GM21723 (cell line): ENCODE measurements around the gene RPL9.
A peak's percentile ranks its signal among the peaks of the same experiment; 100 is the strongest.
"Not testable (repeated sequence)": the region's sequence is repeated elsewhere in the genome, so short reads cannot be mapped to it uniquely, and the experiment has no call there.

ENCODE experiments used
- ATAC-seq: cut with Tn5 transposase; IDR thresholded peaks from one replicate; pipeline ENCODE4 v1.9.1; 2021; ENCODE audit warnings: mild to moderate bottlenecking, moderate library complexity; ENCODE audit not compliant: unreplicated experiment

Gene RPL9

GRCh38 chr4:39458505-39459300 lies at the start of gene RPL9, which contains the start of gene LIAS:
Gene RPL9 (minus strand): TSS chr4:39458922. CDS start chr4:39458439, 483 bp downstream.
Gene LIAS (plus strand): TSS chr4:39459056. CDS start chr4:39459118, 62 bp downstream.
- ATAC-seq, result peak; percentile 86

DNA sequence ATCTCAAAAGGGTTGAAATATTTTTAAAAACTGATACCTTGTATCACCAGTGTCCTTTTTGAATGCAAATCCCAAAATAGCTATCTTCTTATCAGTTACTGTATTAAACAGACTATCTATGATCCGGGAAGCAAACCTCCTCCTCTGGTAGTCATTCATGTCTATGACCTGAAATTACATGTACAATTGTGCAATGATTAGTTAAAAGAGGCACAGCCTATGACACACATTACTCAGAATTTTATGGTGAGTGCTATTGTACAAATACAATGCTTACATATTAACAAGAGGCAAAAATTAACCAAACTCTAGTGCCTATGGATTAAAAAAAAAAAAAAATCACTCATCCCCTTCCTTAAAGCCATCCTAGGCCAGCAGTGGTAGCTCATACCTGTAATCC lies 46.9 kb upstream of the RPL9 start:
- ATAC-seq, result no peak

- ATAC-seq, result no peak
These were observed 45.8 kb upstream of the RPL9 start for GRCh38 chr4:39504538-39504937.

DNA sequence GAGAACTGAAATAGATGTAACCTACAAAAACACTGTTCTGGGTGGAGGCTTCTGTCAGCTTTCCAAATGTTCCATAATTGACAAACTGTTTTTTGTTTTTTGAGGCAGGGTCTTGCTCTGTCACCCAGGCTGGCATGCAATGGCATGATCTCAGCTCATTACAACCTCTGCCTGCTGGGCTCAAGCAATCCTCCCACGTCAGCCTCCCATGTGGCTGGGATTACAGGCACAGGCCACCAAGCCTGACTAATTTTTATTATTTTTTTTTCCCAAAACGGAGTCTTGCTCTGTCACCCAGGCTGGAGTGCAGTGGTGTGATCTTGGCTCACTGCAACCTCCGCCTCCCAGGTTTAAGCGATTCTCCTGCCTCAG lies 43.9 kb upstream of the RPL9 start:
- ATAC-seq, result not testable (repeated sequence)

DNA sequence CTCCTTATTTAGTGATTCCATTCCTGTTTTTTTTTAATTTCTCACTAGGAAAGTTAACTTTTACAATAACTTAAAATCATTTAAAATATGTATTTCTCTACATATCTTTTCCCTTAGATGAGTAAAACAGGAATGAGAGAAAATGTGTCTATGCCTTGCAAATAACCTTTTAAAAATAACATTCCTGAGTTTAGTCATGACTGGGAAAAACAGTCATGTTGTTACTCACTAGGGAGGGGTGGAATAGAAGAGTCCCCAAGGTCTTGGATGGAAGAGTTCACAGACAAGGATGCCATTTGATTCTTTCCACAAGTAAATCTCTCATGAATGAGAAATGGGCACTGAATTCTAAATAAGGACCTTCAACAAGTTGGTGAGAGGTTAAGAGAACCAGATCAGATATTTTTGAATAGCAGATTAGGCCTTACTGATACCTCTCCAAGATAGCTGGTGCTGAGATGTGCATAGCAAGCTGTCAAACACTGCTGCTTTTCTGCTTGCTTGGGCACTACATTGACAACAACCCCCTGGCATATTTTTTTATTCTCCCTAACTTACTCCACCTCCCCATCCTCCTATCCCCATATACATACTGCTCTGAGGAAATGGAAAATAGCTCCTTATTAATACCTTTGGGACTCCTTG lies 43.4 kb upstream of the RPL9 start:
- no peak for ATAC-seq

GRCh38 chr4:39498727-39499020 lies 40.0 kb upstream of the RPL9 start:
- no peak for ATAC-seq

DNA sequence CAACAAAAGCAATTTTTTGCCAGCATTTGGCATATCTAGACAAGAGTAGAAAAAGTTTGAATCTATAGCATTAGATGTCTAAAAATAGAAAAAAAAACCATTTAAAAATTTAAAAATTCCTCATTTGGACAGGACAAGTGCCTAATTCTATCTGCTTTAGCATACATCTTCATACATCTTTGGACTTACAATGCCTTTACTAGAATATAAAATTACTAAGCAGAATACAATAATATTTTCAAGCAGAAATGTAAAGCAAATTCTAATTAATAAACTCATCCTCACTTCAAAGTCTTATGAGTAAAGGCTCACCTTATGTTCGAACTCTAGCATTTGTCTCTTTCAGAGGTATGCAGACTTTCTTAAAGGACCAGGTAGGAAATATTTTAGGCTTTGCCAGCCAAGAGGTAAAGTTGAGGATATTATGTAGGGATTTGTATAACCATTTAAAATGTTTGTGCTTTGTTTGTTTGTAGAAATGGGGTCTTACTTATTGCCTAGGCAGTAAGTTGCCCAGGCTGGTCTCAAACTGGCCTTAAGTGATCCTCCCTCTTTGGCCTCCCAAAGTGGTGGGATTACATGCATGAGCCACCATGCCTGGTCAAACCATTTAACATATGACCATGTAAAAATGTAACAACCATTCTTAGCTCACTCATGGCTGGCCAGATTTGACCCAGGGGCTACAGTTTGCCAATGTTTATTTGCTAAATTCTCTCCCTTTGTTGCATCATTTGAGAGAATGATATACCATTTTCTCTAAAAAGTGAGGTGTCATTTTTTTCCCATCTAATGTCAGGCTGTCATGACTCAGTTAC lies 39.4 kb upstream of the RPL9 start:
- ATAC-seq, result no peak

GRCh38 chr4:39495446-39496213 lies 36.9 kb upstream of the RPL9 start:
- ATAC-seq, result no peak

GRCh38 chr4:39494354-39494753 lies 35.6 kb upstream of the RPL9 start:
- ATAC-seq, result no peak

DNA sequence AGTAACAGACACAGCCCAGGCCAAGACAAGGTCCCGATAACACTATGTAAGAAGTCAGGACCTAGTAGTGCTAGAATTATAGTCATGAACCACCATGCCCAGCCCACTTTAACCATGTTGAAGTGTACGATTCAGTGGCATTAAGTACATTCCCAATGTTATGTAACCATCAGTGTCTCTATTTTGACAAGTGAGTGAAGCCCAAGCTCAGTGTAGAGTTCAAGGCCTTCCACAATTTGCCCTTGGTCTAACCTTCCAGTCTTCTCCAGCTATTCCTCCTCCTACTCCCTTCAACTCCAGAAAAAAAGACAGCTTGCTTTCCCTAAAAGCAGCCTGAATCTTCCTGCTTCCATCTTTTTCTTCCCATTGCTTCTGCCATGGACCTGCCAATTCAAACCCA lies 31.6 kb upstream of the RPL9 start:
- no peak for ATAC-seq

DNA sequence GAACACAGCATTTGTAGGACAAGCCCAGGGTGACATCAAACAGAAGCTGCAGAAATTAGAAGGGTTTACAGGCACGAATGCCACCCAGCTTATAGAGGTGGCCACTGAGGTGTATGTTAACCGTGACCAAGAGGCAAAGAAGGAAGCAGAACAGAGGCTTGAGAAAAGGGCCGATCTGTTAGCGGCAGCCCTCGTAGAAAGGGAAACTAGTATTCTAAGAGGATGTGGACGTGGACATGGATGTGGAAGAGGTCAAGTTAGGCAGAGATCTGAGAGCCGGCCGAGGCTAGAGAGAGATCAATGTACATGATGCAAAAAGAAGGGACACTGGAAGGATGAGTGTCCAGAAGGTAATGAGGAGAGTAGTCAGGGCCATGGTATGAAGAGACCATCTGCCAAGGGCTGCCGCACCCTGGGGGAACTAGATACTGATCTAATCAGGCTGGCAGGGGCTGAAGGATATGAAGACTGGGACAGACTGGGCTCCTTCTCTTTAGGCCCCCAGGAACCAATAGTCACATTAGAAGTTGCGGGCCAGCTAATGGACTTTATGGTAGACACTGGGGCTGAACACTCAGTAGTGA lies 27.6 kb upstream of the RPL9 start:
- no peak for ATAC-seq

- no peak for ATAC-seq
These were observed 26.0 kb upstream of the RPL9 start for GRCh38 chr4:39484582-39485272.

DNA sequence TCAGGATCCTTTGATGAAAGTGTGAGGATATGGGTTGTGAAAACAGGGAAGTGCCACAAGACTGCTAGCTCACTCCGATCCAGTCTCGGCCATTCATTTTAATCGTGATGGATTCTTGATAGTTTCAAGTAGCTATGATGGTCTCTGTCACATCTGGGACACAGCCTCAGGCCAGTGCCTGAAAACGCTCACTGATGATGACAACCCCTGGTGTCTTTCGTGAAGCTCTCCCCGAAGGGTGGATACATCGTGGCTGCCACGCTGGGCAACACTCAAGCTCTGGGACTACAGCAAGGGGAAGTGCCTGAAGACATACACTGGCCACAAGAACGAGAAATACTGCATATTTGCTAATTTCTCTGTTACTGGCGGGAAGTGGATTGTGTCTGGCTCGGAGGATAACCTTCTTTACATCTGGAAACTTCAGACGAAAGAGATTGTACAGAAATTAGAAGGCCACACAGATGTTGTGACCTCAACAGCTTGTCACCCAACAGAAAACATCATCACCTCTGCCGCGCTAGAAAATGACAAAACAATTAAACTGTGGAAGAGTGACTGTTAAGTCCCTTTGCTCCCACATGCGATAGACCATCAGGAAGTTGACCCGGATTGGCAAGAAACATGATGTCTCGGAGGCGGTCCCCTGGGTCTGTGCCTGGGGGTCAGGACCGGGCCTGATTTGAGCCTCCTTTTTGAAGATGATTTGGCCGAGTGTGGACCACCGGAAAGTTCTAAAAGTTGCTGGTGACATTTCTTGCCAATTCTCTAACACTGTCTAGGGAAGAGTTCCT lies 22.4 kb upstream of the RPL9 start:
- no peak for ATAC-seq

DNA sequence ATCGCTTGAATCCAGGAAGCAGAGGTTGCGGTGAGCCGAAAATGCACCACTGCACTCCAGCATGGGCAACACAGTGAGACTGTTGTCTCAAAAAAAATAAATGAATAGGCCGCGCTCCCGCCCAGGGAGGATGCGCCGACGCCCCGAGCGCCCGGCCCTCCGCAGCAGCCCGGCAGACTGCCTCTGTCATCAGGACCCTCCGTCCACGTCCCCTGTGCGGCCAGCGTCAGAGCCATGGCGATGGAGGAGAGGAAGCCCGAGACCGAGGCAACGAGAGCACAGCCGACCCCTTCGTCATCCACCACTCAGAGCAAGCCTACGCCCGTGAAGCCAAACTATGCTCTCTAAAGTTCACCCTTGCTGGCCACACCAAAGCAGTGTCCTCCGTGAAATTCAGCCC lies 21.5 kb upstream of the RPL9 start:
- ATAC-seq, result no peak

DNA sequence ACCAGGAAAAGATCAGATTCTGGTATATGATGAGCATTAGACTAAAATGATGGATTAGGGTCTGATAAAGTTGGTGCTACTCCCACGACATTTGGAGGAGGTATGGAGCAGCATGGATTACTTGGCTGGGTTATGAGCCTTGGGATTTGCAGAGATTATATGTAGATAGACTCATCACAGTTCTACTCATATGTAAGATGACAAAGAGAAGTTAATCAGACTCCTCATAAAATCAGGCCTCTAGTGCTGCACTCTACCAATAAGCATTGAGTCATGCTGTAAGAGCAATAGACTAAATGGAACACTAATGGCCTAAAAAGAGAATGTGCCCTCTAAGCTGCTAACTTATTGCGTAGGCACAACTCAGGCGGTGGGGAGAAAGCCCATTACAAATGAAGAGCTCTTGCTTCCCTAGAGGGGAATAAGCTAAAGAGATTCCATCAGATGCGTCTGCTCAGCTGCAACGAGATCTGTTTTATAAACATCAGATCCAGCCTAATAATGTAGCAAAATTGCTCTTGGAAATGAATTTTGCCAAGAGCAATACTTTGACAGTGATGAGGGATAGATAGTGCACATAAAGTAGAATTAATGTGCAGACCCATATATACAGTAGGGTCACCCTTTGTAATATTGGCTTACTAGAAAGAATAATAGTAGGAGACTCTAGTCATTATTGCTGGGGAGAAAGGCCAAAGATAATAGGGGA lies 17.6 kb upstream of the RPL9 start:
- no peak for ATAC-seq

DNA sequence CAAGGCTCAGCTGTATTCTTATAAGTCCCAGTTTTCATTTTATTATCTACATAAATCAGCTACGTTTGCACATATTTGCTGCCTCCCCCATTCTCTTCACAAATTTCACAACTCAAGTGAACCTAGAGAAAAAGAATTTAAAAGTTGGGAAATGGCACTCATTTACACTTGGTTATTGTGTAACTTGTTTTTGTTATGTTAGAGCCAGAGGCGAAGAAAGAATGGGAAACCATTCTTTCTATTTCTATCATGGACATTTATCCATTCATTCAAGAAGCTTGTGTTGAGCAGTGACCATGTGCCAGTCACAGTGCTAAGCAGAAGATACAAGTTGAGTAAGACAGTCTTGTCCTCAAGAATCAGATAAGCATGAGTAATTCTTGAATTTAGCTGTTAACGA lies 13.7 kb upstream of the RPL9 start:
- no peak for ATAC-seq

GRCh38 chr4:39470402-39470801 lies 11.7 kb upstream of the RPL9 start:
- no peak for ATAC-seq

- peak; percentile 89 for ATAC-seq
These were observed 10.8 kb upstream of the RPL9 start for GRCh38 chr4:39469429-39470077.
